Osteoblast (primary cell): ENCODE data around the gene GNPTAB. TPM values are rescaled to one million over a fixed set of nuclear protein-coding genes. Genes with fewer than 3 reads are reported as not detected.

ENCODE experiments used
- DNase-seq: peaks from one replicate; pipeline ENCODE4 v3.0.0; 2011; ENCODE audit warnings: low spot score, mixed read lengths; ENCODE audit not compliant: insufficient read length; ENCODE audit errors: missing footprints
- H2AFZ ChIP-seq: 2 replicates; pipeline ENCODE4 v1.6.0; 2011; ENCODE audit warnings: mild to moderate bottlenecking, low read length
- H3K27ac ChIP-seq: 2 replicates; pipeline ENCODE4 v1.5.1; 2011; ENCODE audit warnings: mild to moderate bottlenecking, low read depth, low read length, moderate library complexity
- H3K27me3 ChIP-seq: 2 replicates; pipeline ENCODE4 v1.6.0; 2012; ENCODE audit warnings: mild to moderate bottlenecking, control low read depth, inconsistent platforms, low read length, moderate library complexity; ENCODE audit not compliant: insufficient read depth
- H3K36me3 ChIP-seq: 2 replicates; pipeline ENCODE4 v1.5.1; 2011; ENCODE audit warnings: mild to moderate bottlenecking, low read length, control low read depth, moderate library complexity; ENCODE audit not compliant: insufficient read depth
- H3K4me1 ChIP-seq: 2 replicates; pipeline ENCODE4 v1.5.1; 2011; ENCODE audit warnings: mild to moderate bottlenecking, low read length, control low read depth, moderate library complexity; ENCODE audit not compliant: insufficient read depth
- H3K4me2 ChIP-seq: 2 replicates; pipeline ENCODE4 v1.6.0; 2011; ENCODE audit warnings: mild to moderate bottlenecking, low read length; ENCODE audit not compliant: insufficient read depth
- H3K4me3 ChIP-seq: fragments of 200-600 bp; sonication (generic); 3 replicates; pipeline ENCODE4 v1.5.1; 2012; ENCODE audit warnings: mild to moderate bottlenecking, low read length, inconsistent platforms; ENCODE audit not compliant: insufficient read depth
- H3K79me2 ChIP-seq: 2 replicates; pipeline ENCODE4 v1.6.0; 2012; ENCODE audit warnings: mild to moderate bottlenecking, low read length, control low read depth, inconsistent platforms; ENCODE audit not compliant: insufficient read depth
- H3K9me3 ChIP-seq: 2 replicates; pipeline ENCODE4 v1.5.1; 2011; ENCODE audit warnings: low read depth, low read length, control low read depth
- H4K20me1 ChIP-seq: 2 replicates; pipeline ENCODE4 v1.6.0; 2012; ENCODE audit warnings: mild to moderate bottlenecking, low read length, control low read depth; ENCODE audit not compliant: insufficient read depth
- CTCF ChIP-seq: IDR thresholded peaks from 2 replicates; pipeline ENCODE4 v1.5.1; 2011; ENCODE audit warnings: mild to moderate bottlenecking, low read depth, low read length, moderate library complexity; ENCODE audit errors: extremely low read depth
- total RNA-seq: library from RNA; depleted of rRNA; stranded (reverse); fragments of >200 nt; gene quantifications from 2 replicates; pipeline ENCODE4 v1.2.3, GENCODE V29; 2012

GNPTAB gene
- total RNA-seq, 1 donor, result 93.0 TPM

DNA sequence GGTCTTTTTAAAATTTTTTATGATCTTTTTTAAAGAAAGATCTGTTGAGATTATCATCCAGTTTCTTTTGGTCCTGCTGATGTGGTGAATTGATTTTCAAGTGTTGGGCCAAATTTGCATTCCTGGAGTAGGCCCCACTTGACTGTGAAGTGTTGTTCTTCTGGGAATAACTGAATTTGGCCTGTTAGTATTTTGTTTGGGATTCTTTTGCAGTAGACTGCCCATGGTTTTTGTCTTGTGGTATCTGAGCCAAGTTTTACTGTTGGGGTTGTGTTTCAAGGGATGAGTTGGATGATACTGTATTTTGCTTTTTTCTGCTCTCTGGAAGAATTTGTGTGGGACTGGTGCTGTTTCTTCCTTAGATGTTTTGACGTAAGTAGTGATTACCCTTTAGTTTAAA lies 87.5 kb downstream of the GNPTAB start:
- no peak for TF ChIP-seq CTCF
- H3K4me3 ChIP-seq, result no peak overlapping the region
- H3K27ac ChIP-seq, result no peak overlapping the region
- H3K27me3 ChIP-seq, result no peaks in the 10 kb centered on the region
- H3K36me3 ChIP-seq, result peaks cover 20% of the 10 kb centered on the region
- DNase-seq, result peak; percentile 74
- H3K4me1 ChIP-seq, result no peaks in the 10 kb centered on the region
- no peak overlapping the region for H3K4me2 ChIP-seq
- H2AFZ ChIP-seq, result no peak overlapping the region
- no peaks in the 10 kb centered on the region for H3K9me3 ChIP-seq
- H3K79me2 ChIP-seq, result no peaks in the 10 kb centered on the region
- H4K20me1 ChIP-seq, result no peaks in the 10 kb centered on the region

DNA sequence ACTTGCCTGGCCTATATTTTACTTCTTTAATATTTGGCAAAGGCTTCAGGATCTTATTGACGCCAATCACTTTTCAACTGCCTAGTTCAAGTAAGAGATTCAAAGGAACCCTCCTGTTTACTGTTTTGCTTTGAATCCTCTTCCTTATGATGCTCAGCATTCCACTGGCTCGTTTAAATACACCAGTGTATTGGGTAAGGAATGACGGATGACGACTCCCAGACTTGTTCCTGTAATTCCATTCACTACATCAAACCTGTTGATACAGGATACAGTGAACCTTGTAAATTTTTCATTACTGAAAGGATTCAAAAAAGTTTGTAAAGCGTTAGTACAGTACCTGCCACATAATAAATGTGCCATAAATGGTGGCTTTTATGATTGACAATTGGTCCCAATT lies 89.8 kb downstream of the GNPTAB start:
- Histone ChIP-seq H3K27ac (no peak overlapping the region), H3K4me3 (no peak overlapping the region), H3K9me3 (no peaks in the 10 kb centered on the region), H3K27me3 (no peaks in the 10 kb centered on the region), H3K4me1 (no peaks in the 10 kb centered on the region), H3K36me3 (peaks cover 15% of the 10 kb centered on the region), H4K20me1 (no peaks in the 10 kb centered on the region), H3K4me2 (no peak overlapping the region), H3K79me2 (no peaks in the 10 kb centered on the region), H2AFZ (no peak overlapping the region)
- DNase-seq, result no peak
- TF ChIP-seq CTCF, result no peak

DNA sequence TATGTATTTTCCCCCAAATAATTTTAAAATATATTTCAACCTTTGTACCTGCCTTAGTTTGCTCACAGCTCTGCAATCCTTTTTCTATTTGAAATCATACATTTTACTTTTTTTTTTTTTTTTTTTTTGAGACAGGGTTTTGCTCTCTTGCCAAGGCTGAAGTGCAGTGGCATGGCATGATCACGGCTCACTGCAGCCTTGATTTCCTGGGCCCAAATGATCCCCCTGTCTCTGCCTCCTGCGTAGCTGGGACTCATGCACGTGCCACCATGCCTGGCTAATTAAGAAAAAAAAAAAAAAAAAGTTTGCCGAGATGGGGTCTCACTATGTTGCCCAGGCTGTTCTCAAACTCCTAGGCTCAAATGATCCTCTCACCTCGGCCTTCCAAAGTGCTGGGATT lies 90.2 kb downstream of the GNPTAB start:
- H3K36me3 ChIP-seq, result peaks cover 15% of the 10 kb centered on the region
- H2AFZ ChIP-seq, result no peak overlapping the region
- no peak overlapping the region for H3K27ac ChIP-seq
- H3K4me1 ChIP-seq, result no peaks in the 10 kb centered on the region
- H4K20me1 ChIP-seq, result no peaks in the 10 kb centered on the region
- H3K79me2 ChIP-seq, result no peaks in the 10 kb centered on the region
- TF ChIP-seq CTCF, result no peak
- no peak overlapping the region for H3K4me3 ChIP-seq
- H3K27me3 ChIP-seq, result no peaks in the 10 kb centered on the region
- no peak for DNase-seq
- no peak overlapping the region for H3K4me2 ChIP-seq
- no peaks in the 10 kb centered on the region for H3K9me3 ChIP-seq

DNA sequence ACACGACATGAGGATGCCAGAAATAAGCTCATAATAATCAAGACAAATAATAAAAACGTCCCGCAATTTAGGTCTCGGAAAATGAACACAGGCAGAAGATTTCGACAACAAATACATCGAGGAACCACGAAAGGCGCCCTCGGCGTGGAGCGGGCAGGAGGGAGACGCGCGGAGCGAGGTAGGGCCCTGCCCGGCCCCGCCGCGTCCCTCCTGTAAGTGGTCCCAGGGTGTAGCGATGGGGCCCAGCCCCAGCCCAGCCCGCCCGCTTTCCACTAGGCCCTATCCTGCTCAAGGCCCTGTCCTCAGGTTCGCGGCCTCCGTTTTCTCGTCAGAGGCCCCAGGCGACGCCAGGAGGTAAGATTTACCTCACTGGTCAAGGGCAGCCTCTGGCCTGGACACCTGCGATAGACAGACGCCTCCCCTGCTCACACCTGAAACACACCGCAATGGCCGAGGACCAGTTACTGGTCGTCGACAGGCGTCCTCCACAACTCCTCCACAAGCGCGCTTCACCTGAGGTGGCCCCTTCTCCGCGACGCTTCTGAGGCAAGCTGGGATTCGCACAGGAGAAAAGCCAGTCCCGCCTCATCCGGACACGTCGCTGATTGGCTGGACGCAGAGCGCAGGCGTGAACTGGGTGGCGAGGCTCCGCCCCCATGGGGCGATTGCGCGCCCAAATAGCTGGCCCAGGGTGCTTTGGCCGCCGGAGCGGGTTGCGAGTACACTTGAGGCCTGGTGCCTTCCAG lies 91.7 kb downstream of the GNPTAB start, which contains the start of gene SYCP3:
SYCP3 (minus strand) TSS at position 543 of the 746 bp plus-strand sequence. CDS start 1,527 bp downstream, outside the sequence.
- H3K79me2 ChIP-seq, result no peaks in the 10 kb centered on the region
- H3K27ac ChIP-seq, result no peak within 1 kb of the TSS
- H3K4me2 ChIP-seq, result no peak within 1 kb of the TSS
- no peaks in the 10 kb centered on the region for H4K20me1 ChIP-seq
- no peaks in the 10 kb centered on the region for H3K4me1 ChIP-seq
- DNase-seq, result no peak
- H3K9me3 ChIP-seq, result no peaks in the 10 kb centered on the region
- no peak for TF ChIP-seq CTCF
- peaks cover 15% of the 10 kb centered on the region for H3K36me3 ChIP-seq
- no peak within 1 kb of the TSS for H3K4me3 ChIP-seq
- H3K27me3 ChIP-seq, result no peaks in the 10 kb centered on the region
- no peak within 1 kb of the TSS for H2AFZ ChIP-seq
